PFSK-1 (cell line): ENCODE data around the gene GFOD1.

Source experiments
- FOXP2 ChIP-seq: optimal IDR thresholded peaks from 2 replicates; pipeline ENCODE3; 2011; ENCODE audit warnings: borderline replicate concordance, control low read depth, inconsistent platforms; ENCODE audit not compliant: insufficient read depth; ENCODE audit errors: extremely low read length, extremely low read depth
- POLR2AphosphoS5 ChIP-seq: IDR thresholded peaks from 2 replicates; pipeline ENCODE4 v1.6.1; 2012; ENCODE audit warnings: low read depth, mild to moderate bottlenecking, control low read depth, low read length, moderate library complexity
- SIN3A ChIP-seq: IDR thresholded peaks from 2 replicates; pipeline ENCODE4 v1.6.1; 2012; ENCODE audit warnings: mild to moderate bottlenecking, low read length, moderate library complexity, borderline replicate concordance; ENCODE audit not compliant: insufficient read depth
- TAF1 ChIP-seq: IDR thresholded peaks from 2 replicates; pipeline ENCODE4 v1.6.1; 2012; ENCODE audit warnings: low read length, control low read depth, borderline replicate concordance; ENCODE audit not compliant: insufficient read depth
- TF ChIP-seq, protein P1 (sequence below), 2 experiments: IDR thresholded peaks; 2 replicates each; pipeline versions ENCODE4 v1.6.1 to v1.8.0; 2011 to 2012; ENCODE audit warnings: low read depth in 2 of 2, low read length in 2 of 2, control low read depth in 1 of 2, inconsistent platforms in 1 of 2, mild to moderate bottlenecking in 1 of 2, moderate library complexity in 1 of 2; ENCODE audit not compliant: insufficient read depth in 1 of 2

The GFOD1 gene

DNA sequence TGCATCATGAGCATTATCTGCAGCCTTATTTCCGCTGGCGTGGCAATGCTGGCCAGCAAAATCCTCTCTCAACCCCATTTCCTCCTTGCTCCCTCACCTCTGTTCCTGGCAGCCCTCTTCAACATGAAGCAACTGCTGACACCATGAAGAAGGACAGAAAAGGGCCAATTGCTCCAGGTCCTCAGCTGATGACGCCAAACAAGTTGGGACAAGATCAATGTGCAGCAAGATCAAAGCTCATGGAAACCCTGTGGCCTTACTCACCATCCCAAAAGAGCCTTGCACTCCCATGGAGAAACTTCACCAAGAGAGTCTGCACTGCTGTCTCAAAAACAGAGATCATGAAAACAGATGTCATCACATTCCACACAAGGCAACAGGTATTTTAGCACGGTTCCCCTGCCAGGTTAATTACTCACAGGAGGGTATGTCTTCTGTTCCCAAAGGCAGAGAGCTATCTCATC lies 7.4 kb downstream of the GFOD1 start:
- TF ChIP-seq FOXP2 (no peak), SIN3A (no peak), TAF1 (no peak), POLR2AphosphoS5 (no peak)
- TF ChIP-seq, protein P1, sequence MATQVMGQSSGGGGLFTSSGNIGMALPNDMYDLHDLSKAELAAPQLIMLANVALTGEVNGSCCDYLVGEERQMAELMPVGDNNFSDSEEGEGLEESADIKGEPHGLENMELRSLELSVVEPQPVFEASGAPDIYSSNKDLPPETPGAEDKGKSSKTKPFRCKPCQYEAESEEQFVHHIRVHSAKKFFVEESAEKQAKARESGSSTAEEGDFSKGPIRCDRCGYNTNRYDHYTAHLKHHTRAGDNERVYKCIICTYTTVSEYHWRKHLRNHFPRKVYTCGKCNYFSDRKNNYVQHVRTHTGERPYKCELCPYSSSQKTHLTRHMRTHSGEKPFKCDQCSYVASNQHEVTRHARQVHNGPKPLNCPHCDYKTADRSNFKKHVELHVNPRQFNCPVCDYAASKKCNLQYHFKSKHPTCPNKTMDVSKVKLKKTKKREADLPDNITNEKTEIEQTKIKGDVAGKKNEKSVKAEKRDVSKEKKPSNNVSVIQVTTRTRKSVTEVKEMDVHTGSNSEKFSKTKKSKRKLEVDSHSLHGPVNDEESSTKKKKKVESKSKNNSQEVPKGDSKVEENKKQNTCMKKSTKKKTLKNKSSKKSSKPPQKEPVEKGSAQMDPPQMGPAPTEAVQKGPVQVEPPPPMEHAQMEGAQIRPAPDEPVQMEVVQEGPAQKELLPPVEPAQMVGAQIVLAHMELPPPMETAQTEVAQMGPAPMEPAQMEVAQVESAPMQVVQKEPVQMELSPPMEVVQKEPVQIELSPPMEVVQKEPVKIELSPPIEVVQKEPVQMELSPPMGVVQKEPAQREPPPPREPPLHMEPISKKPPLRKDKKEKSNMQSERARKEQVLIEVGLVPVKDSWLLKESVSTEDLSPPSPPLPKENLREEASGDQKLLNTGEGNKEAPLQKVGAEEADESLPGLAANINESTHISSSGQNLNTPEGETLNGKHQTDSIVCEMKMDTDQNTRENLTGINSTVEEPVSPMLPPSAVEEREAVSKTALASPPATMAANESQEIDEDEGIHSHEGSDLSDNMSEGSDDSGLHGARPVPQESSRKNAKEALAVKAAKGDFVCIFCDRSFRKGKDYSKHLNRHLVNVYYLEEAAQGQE (IDR thresholded peaks at IDR 0.05; ENCODE audit: insufficient read depth in 1 of 2, low read depth in 2 of 2, low read length in 2 of 2) = no peak

DNA sequence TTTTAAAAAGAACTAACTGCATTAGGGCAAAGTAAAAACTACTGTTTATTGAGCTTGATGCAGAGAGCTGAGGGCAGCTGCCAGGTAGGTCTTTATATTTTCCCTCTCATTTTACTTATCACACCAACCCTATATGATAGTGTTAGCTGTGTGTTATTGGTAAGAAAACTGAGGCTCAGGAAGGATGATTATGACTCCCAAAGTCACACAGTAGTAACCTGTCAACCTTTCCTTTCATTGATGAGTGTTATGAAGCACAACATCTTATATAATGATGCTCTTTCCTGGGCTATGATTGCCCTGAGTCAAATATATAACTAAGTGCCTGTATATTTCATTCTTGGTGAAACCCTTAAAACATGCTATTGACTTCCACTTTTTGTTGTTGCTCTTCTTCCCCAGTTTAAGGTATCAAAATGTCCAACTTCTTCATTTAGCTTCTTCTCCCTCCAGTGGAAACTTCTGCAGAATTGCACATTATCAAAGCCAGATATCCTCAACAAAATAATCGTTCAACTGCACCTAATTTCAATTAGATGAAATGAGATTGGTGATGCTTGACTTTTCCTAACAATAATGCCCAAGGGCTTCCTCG lies 8.1 kb downstream of the GFOD1 start:
- TF ChIP-seq, protein P1 (IDR thresholded peaks at IDR 0.05; ENCODE audit: insufficient read depth in 1 of 2, low read depth in 2 of 2, low read length in 2 of 2) = no peak
- no peak for TF ChIP-seq FOXP2
- no peak for TF ChIP-seq SIN3A
- TF ChIP-seq TAF1 = no peak
- TF ChIP-seq POLR2AphosphoS5 = no peak

DNA sequence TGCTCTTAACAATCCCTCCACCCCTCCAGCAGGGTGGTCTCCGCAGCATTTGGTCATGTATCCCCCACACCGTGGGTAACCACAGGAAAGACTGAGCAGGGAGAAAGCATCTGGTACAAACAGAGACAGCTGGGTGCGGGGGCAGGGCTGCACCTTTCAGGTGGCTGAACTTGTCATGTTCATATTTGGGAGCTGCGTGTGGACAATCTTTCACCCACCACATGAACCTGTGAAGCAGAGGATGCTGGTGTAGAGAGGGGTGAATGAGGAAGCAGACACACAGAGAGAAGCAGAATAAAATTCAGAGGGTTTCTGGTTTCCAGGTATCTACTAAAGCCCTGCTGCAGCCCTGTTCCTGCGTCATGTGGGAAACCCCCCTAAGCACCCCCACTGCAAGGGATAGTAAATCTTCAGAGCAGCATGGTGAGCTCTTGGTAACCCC lies 8.9 kb downstream of the GFOD1 start:
- TF ChIP-seq, protein P1 (IDR thresholded peaks at IDR 0.05; ENCODE audit: insufficient read depth in 1 of 2, low read depth in 2 of 2, low read length in 2 of 2) = no peak
- TF ChIP-seq SIN3A = no peak
- TF ChIP-seq TAF1 = no peak
- TF ChIP-seq FOXP2 = no peak
- TF ChIP-seq POLR2AphosphoS5 = no peak

DNA sequence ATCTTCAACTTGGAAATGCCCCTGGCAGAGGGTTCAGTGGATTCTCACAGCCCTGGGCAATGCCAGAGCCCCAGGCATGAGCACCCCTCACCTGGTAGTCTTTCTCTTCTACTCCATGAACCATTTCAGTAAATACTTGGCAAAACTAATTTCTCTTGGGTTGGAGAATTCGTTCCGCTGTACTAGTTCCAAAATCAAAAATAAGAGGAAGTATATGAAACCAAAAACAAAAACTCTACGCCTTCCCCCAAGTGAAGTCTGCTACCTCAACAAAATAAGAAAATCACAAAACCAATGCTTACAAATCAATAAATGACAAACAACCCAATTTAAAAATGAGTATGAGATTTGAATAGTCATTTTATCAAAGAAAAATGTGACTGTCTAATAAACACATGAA lies 12.6 kb downstream of the GFOD1 start:
- TF ChIP-seq TAF1 = no peak
- no peak for TF ChIP-seq SIN3A
- TF ChIP-seq, protein P1 (IDR thresholded peaks at IDR 0.05; ENCODE audit: insufficient read depth in 1 of 2, low read depth in 2 of 2, low read length in 2 of 2) = no peak
- no peak for TF ChIP-seq FOXP2
- TF ChIP-seq POLR2AphosphoS5 = no peak

DNA sequence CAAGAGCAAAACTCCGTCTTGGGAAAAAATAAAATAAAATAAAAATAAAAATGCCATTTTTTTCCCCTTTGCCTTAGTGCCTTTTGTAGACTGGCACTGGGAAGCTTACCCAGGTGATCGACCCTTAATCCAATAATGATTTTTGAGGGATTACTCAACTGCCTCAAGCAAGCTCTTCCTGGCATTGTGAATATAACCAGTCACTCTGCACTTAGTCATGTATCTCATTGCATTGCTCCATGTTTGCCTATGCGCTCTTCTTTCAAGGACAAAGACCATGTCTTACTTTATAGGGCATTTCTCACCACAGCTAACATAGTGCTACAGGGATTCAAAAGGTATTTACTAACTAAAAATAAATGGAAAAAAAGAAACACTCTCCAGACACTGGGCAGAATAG lies 13.0 kb downstream of the GFOD1 start:
- TF ChIP-seq TAF1 (no peak), FOXP2 (no peak), POLR2AphosphoS5 (no peak), SIN3A (no peak)
- TF ChIP-seq, protein P1 (IDR thresholded peaks at IDR 0.05; ENCODE audit: insufficient read depth in 1 of 2, low read depth in 2 of 2, low read length in 2 of 2) = no peak
